GM23338 (cell line): ENCODE data around the gene UBE3C.
"Not testable (repeated sequence)": the region's sequence is repeated elsewhere in the genome, so short reads cannot be mapped to it uniquely, and the experiment has no call there.

Source experiments
- CTCF ChIP-seq, 2 experiments: fragments of 200-600 bp in 1 of 2; sonication (generic) in 1 of 2; conservative IDR thresholded peaks; 2 replicates each; pipeline versions ENCODE4 v1.5.1 to v1.6.1; 2016 to 2017; ENCODE audit warnings: antibody characterized with exemption in 2 of 2, low read depth in 2 of 2, mild to moderate bottlenecking in 2 of 2, moderate library complexity in 1 of 2
- ETS1 ChIP-seq: IDR thresholded peaks from 2 replicates; pipeline ENCODE4 v1.6.1; 2016; ENCODE audit warnings: antibody characterized with exemption
- EZH2 ChIP-seq: fragments of 200-600 bp; sonication (generic); IDR thresholded peaks from one replicate; pipeline ENCODE4 v1.8.0; 2017; ENCODE audit warnings: antibody characterized with exemption, mild to moderate bottlenecking, low read depth; ENCODE audit not compliant: unreplicated experiment
- EZH2phosphoT487 ChIP-seq: fragments of 200-600 bp; sonication (generic); IDR thresholded peaks from one replicate; pipeline ENCODE4 v1.8.1; 2018; ENCODE audit warnings: antibody characterized with exemption; ENCODE audit not compliant: unreplicated experiment
- JUNB ChIP-seq: IDR thresholded peaks from one replicate; pipeline ENCODE4 v1.6.1; 2016; ENCODE audit warnings: antibody characterized with exemption; ENCODE audit not compliant: unreplicated experiment
- NANOG ChIP-seq: IDR thresholded peaks from 2 replicates; pipeline ENCODE4 v1.6.1; 2016; ENCODE audit warnings: antibody characterized with exemption, borderline replicate concordance
- POLR2AphosphoS5 ChIP-seq: IDR thresholded peaks from 2 replicates; pipeline ENCODE4 v1.6.1; 2016; ENCODE audit warnings: antibody characterized with exemption, low read depth
- ZNF331 ChIP-seq: fragments of 250-450 bp; sonication (Bioruptor Pico); IDR thresholded peaks from 2 replicates; pipeline ENCODE4 v1.5.0; 2020; ENCODE audit warnings: low read depth, mild to moderate bottlenecking, moderate library complexity

- TF ChIP-seq CTCF (conservative IDR thresholded peaks at IDR 0.05; ENCODE audit: low read depth in 2 of 2); JUNB; ETS1; EZH2; NANOG; POLR2AphosphoS5; ZNF331 (CRISPR knock-in tag); EZH2phosphoT487: not testable (repeated sequence)
These were observed 38.7 kb upstream of the UBE3C start for GRCh38 chr7:157100005-157100404.
